ENCODE data around the gene CIPC.

GRCh38 chr14:77125281-77125801, 27.3 kb downstream of the CIPC start:
- TF ChIP-seq, protein P1, sequence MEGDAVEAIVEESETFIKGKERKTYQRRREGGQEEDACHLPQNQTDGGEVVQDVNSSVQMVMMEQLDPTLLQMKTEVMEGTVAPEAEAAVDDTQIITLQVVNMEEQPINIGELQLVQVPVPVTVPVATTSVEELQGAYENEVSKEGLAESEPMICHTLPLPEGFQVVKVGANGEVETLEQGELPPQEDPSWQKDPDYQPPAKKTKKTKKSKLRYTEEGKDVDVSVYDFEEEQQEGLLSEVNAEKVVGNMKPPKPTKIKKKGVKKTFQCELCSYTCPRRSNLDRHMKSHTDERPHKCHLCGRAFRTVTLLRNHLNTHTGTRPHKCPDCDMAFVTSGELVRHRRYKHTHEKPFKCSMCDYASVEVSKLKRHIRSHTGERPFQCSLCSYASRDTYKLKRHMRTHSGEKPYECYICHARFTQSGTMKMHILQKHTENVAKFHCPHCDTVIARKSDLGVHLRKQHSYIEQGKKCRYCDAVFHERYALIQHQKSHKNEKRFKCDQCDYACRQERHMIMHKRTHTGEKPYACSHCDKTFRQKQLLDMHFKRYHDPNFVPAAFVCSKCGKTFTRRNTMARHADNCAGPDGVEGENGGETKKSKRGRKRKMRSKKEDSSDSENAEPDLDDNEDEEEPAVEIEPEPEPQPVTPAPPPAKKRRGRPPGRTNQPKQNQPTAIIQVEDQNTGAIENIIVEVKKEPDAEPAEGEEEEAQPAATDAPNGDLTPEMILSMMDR (conservative IDR thresholded peaks at IDR 0.05), result peak; percentile 38; the same call in 1 of the 2 replicates
- no peak; the same call in 1 of the 2 replicates for TF ChIP-seq EZH2 (IDR thresholded peaks at IDR 0.05; ENCODE audit: low read depth)
